ENCODE results near the gene GALNT14.

GRCh38 chr2:31124904-31125303 is 13.3 kb downstream of the GALNT14 start:
- TF ChIP-seq CTCF (conservative IDR thresholded peaks at IDR 0.05 in 1 of 2, IDR thresholded peaks at IDR 0.05 in 1 of 2; ENCODE audit: low read depth in 1 of 2, low read length in 2 of 2) (no peak), EZH2 (IDR thresholded peaks at IDR 0.05; ENCODE audit: low read length, missing control alignments) (no peak)

All from fibroblast of lung (primary cell).